SJCRH30 (cell line): Measurements from ENCODE around the gene TMEM225B. TPM values are rescaled to one million over a fixed set of nuclear protein-coding genes. Genes with fewer than 3 reads are reported as not detected.

Source experiments
- DNase-seq, 2 experiments: peaks; one replicate each; pipeline ENCODE4 v3.0.0-alpha.2; 2015 to 2020
- H3K27ac ChIP-seq: fragments of 250-450 bp; sonication (Bioruptor Pico); 2 replicates; pipeline ENCODE4 v1.5.1; 2020; ENCODE audit warnings: mild to moderate bottlenecking, moderate library complexity
- H3K27me3 ChIP-seq: fragments of 250-450 bp; sonication (Bioruptor Pico); 2 replicates; pipeline ENCODE4 v1.5.1; 2020; ENCODE audit warnings: mild to moderate bottlenecking, moderate library complexity
- H3K36me3 ChIP-seq: fragments of 250-450 bp; sonication (Bioruptor Pico); 2 replicates; pipeline ENCODE4 v1.5.1; 2020; ENCODE audit warnings: mild to moderate bottlenecking, moderate library complexity
- H3K4me1 ChIP-seq: fragments of 250-450 bp; sonication (Bioruptor Pico); 2 replicates; pipeline ENCODE4 v1.5.1; 2020; ENCODE audit warnings: mild to moderate bottlenecking, moderate library complexity
- H3K4me3 ChIP-seq: fragments of 250-450 bp; sonication (Bioruptor Pico); 2 replicates; pipeline ENCODE4 v1.5.1; 2020; ENCODE audit warnings: mild to moderate bottlenecking, moderate library complexity
- H3K9me3 ChIP-seq: fragments of 250-450 bp; sonication (Bioruptor Pico); replicated peaks from 2 replicates; pipeline ENCODE4 v1.5.1; 2020; ENCODE audit warnings: mild to moderate bottlenecking, moderate library complexity
- total RNA-seq: library from RNA; depleted of rRNA; stranded (reverse); fragments of >200 nt; shearing (Covaris generic); gene quantifications from 2 replicates; pipeline ENCODE4 v1.2.3, GENCODE V29; 2014

Gene TMEM225B
- total RNA-seq, 1 experiment from 2014 or later: 0.32 TPM

GRCh38 chr7:99601656-99602310 is 3.7 kb downstream of the TMEM225B start:
- Histone ChIP-seq H3K9me3 (no peaks in the 10 kb centered on the region), H3K4me1 (no peaks in the 10 kb centered on the region), H3K36me3 (no peaks in the 10 kb centered on the region), H3K4me3 (no peak overlapping the region), H3K27me3 (no peaks in the 10 kb centered on the region), H3K27ac (no peak overlapping the region)
- DNase-seq: no peak

GRCh38 chr7:99605527-99605926 is 7.5 kb downstream of the TMEM225B start:
- H3K9me3 ChIP-seq: no peaks in the 10 kb centered on the region
- H3K27me3 ChIP-seq: 0 out of 2 replicates have a peak, but pooled peaks cover 6% of the 10 kb centered on the region
- H3K27ac ChIP-seq: no peak overlapping the region
- no peak overlapping the region for H3K4me3 ChIP-seq
- no peaks in the 10 kb centered on the region for H3K4me1 ChIP-seq
- no peaks in the 10 kb centered on the region for H3K36me3 ChIP-seq
- no peak for DNase-seq

GRCh38 chr7:99606531-99606930 is 8.5 kb downstream of the TMEM225B start:
- Histone ChIP-seq H3K4me1 (no peaks in the 10 kb centered on the region), H3K36me3 (no peaks in the 10 kb centered on the region), H3K9me3 (no peaks in the 10 kb centered on the region), H3K4me3 (no peak overlapping the region), H3K27ac (no peak overlapping the region), H3K27me3 (0 out of 2 replicates have a peak, but pooled peaks cover 6% of the 10 kb centered on the region)
- DNase-seq: no peak

DNA sequence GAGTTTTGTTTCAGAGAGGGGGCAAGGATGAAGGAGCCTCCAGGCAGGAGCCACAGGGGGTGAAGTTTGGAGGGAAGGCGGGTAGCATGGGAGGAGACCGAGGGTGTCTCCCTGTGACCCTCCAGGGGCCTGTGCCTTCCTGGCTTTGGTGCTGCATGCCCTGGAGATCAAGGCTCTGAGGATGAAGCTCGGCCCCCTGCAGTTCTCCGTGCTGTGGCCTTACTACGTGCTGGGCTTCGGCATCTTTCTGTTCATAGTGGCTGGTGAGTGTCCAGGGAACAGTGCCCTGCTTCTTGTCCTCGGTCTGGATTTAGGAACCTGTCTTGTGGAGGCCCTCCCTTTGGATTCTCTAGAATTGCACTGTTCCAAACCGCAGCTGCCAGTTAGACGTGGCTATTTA is 9.5 kb downstream of the TMEM225B start:
- Histone ChIP-seq H3K4me3 (no peak overlapping the region), H3K27me3 (0 out of 2 replicates have a peak, but pooled peaks cover 6% of the 10 kb centered on the region), H3K9me3 (no peaks in the 10 kb centered on the region), H3K4me1 (no peaks in the 10 kb centered on the region), H3K27ac (no peak overlapping the region), H3K36me3 (no peaks in the 10 kb centered on the region)
- DNase-seq: no peak

- no peak for DNase-seq
- H3K27me3 ChIP-seq: no peaks in the 10 kb centered on the region
- no peak overlapping the region for H3K27ac ChIP-seq
- no peaks in the 10 kb centered on the region for H3K9me3 ChIP-seq
- no peaks in the 10 kb centered on the region for H3K4me1 ChIP-seq
- H3K36me3 ChIP-seq: peaks cover 13% of the 10 kb centered on the region
- H3K4me3 ChIP-seq: no peak overlapping the region
These were observed 16.4 kb downstream of the TMEM225B start for GRCh38 chr7:99614495-99614894.

DNA sequence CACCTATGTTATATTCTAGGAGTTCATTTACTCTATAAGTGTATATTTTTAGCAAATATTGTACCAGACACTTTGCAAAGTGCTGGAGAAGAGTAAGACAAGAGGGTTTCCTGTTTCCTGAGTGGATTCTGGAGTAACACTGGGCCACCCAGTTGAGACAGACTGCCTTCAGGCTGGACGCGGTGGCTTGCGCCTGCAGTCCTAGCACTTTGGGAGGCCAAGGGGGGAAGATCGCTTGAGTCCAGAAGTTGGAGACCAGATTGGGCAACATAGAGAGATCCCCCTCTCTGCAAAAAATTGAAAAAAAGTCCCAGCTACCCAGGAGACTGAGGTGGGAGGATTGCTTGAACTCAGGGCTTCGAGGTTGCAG is 17.9 kb downstream of the TMEM225B start:
- H3K27me3 ChIP-seq: no peaks in the 10 kb centered on the region
- H3K4me1 ChIP-seq: no peaks in the 10 kb centered on the region
- no peaks in the 10 kb centered on the region for H3K9me3 ChIP-seq
- H3K36me3 ChIP-seq: peaks cover 20% of the 10 kb centered on the region
- peak overlapping the region; percentile 97 for H3K4me3 ChIP-seq
- no peak overlapping the region for H3K27ac ChIP-seq
- DNase-seq: no peak

GRCh38 chr7:99616359-99617191 is 18.5 kb downstream of the TMEM225B start, which contains the start of gene ZSCAN25:
TSS of gene ZSCAN25 (plus strand) at chr7:99616946. CDS start at chr7:99619607, 2,661 bp downstream.
- Histone ChIP-seq H3K4me3 (peak within 1 kb of the TSS; percentile 97), H3K27ac (peak within 1 kb of the TSS; percentile 74), H3K27me3 (no peaks in the 10 kb centered on the region), H3K9me3 (no peaks in the 10 kb centered on the region), H3K4me1 (no peaks in the 10 kb centered on the region), H3K36me3 (peaks cover 23% of the 10 kb centered on the region)
- DNase-seq: peak; percentile 96 to 97

DNA sequence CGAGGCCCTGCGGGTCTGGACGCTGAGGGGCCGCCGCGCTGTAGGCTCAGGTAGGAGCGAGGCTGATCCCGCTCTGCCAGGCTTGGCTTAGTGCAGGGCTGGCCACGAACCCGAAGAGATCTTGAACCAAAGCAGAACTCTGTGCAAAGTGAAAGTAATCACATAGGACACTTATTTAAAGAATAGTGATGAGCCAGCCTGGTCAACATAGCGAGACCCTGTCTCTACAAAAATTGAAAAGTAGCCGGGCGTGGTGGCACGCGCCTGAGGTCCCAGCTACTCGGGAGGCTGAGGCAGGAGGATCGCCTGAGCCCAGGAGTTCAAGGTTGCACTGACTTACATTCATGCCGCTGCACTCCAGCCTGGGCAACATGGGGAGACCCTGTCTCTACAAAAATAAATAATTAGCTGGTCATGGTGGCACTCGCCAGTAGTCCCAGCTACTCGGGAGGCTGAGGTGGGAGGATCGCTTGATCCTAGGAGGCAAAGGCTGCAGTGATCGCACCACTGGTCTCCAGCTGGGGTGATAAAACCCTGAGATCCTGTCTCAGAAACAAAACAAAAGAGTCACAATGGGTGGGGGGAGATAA is 19.2 kb downstream of the TMEM225B start:
- no peak for DNase-seq
- peak overlapping the region; percentile 97 for H3K4me3 ChIP-seq
- H3K9me3 ChIP-seq: no peaks in the 10 kb centered on the region
- peak overlapping the region; percentile 74 for H3K27ac ChIP-seq
- H3K27me3 ChIP-seq: no peaks in the 10 kb centered on the region
- peaks cover 30% of the 10 kb centered on the region for H3K36me3 ChIP-seq
- peaks cover 3% of the 10 kb centered on the region; the same call in 1 of the 2 replicates for H3K4me1 ChIP-seq

- Histone ChIP-seq H3K4me3 (no peak overlapping the region), H3K36me3 (peaks cover 43% of the 10 kb centered on the region)
- DNase-seq: no peak
These were observed 20.7 kb downstream of the TMEM225B start for GRCh38 chr7:99618726-99619125.

DNA sequence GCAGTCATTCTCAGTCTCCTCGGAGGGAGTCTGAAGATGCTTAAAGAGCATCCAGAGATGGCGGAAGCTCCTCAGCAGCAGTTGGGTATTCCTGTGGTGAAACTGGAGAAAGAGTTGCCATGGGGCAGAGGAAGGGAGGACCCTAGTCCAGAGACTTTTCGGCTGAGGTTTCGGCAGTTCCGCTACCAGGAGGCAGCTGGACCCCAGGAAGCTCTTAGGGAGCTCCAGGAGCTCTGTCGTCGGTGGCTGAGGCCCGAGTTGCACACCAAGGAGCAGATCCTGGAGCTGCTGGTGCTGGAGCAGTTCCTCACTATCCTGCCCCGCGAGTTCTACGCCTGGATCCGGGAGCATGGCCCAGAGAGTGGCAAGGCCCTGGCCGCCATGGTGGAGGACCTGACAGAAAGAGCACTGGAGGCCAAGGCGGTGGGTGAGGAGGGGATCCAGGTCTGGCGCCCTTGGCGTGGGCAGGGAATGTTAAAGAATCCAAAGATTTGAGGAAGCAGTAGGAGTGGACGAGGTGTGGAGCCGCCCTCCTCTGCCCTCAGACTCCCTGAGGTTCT is 21.6 kb downstream of the TMEM225B start:
- Histone ChIP-seq H3K4me1 (peaks cover 14% of the 10 kb centered on the region; the same call in 1 of the 2 replicates), H3K27ac (no peak overlapping the region), H3K9me3 (no peaks in the 10 kb centered on the region), H3K27me3 (no peaks in the 10 kb centered on the region), H3K4me3 (no peak overlapping the region), H3K36me3 (peaks cover 49% of the 10 kb centered on the region)
- no peak for DNase-seq

More at GRCh38 chr7:99618726-99619125, 20.7 kb downstream of the TMEM225B start:
- no peak overlapping the region for H3K27ac ChIP-seq
- no peaks in the 10 kb centered on the region for H3K27me3 ChIP-seq
- H3K4me1 ChIP-seq: peaks cover 14% of the 10 kb centered on the region; the same call in 1 of the 2 replicates
- no peaks in the 10 kb centered on the region for H3K9me3 ChIP-seq

DNA sequence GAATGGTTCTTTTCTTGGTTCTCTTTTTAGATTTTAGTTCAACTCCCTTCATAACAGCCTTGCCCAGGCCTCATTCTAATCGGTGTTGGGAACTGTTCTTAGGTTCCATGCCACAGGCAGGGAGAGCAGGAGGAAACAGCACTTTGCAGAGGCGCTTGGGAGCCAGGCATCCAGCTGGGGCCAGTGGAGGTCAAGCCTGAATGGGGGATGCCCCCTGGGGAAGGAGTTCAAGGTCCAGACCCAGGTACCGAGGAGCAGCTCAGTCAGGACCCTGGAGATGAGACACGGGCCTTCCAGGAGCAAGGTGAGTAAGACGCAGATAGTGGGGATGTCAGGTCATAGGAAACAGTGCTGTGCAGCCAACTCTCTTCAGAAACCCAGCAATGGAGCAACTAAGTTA is 23.2 kb downstream of the TMEM225B start:
- no peak for DNase-seq
- peaks cover 53% of the 10 kb centered on the region for H3K36me3 ChIP-seq
- no peak overlapping the region for H3K27ac ChIP-seq
- no peak overlapping the region for H3K4me3 ChIP-seq
- no peaks in the 10 kb centered on the region for H3K27me3 ChIP-seq
- H3K9me3 ChIP-seq: no peaks in the 10 kb centered on the region
- H3K4me1 ChIP-seq: peaks cover 14% of the 10 kb centered on the region; the same call in 1 of the 2 replicates

- H3K36me3 ChIP-seq: peaks cover 66% of the 10 kb centered on the region
- H3K27me3 ChIP-seq: no peaks in the 10 kb centered on the region
- H3K4me1 ChIP-seq: peaks cover 14% of the 10 kb centered on the region; the same call in 1 of the 2 replicates
- H3K4me3 ChIP-seq: no peak overlapping the region
- H3K9me3 ChIP-seq: no peaks in the 10 kb centered on the region
- peak; percentile 29 to 38 for DNase-seq
- H3K27ac ChIP-seq: peak overlapping the region; percentile 16; the same call in 1 of the 2 replicates
These were observed 24.5 kb downstream of the TMEM225B start for GRCh38 chr7:99622596-99622995.

DNA sequence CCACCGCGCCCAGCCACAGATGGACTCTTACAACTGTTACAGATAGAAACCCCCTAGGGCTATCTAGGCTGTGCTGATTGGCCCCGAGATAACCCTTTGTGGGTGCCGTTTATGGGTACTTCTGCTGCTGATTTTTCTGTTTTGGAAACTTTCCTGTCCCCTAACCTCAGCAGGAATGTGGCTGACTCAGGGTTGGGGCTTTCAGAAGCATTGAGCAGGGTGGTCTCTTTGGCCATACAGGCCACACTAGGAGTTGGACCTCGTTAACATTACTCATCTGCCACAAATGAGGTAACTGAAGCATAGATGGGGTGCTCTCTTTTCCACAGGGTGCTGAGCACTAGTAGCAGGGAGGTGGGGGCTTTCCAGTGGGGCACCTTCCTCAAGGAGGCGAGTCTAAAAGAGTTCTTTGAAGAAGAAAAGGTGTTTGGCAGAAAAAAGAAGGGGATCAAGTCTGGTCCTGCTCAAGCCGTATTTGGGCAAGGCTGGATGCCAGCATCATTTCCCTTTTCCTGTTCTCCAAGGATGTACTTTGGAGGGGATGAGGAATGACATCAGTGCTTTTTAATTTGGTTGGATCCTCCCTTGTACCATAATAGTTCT is 25.1 kb downstream of the TMEM225B start:
- no peak overlapping the region for H3K4me3 ChIP-seq
- peaks cover 65% of the 10 kb centered on the region for H3K36me3 ChIP-seq
- peaks cover 14% of the 10 kb centered on the region; the same call in 1 of the 2 replicates for H3K4me1 ChIP-seq
- H3K9me3 ChIP-seq: no peaks in the 10 kb centered on the region
- peak; percentile 28 to 60 for DNase-seq
- H3K27me3 ChIP-seq: no peaks in the 10 kb centered on the region
- H3K27ac ChIP-seq: peak overlapping the region; percentile 16; the same call in 1 of the 2 replicates
